NCI-H82 treated with DMSO at 0.1 percent for 48 hours (cell line): ENCODE results near the gene PAAF1.

Experiments
- DNase-seq: peaks from one replicate; lab custom pipeline; 2025; ENCODE audit not compliant: unreplicated experiment; lab: John Stamatoyannopoulos, UW

Gene PAAF1

DNA sequence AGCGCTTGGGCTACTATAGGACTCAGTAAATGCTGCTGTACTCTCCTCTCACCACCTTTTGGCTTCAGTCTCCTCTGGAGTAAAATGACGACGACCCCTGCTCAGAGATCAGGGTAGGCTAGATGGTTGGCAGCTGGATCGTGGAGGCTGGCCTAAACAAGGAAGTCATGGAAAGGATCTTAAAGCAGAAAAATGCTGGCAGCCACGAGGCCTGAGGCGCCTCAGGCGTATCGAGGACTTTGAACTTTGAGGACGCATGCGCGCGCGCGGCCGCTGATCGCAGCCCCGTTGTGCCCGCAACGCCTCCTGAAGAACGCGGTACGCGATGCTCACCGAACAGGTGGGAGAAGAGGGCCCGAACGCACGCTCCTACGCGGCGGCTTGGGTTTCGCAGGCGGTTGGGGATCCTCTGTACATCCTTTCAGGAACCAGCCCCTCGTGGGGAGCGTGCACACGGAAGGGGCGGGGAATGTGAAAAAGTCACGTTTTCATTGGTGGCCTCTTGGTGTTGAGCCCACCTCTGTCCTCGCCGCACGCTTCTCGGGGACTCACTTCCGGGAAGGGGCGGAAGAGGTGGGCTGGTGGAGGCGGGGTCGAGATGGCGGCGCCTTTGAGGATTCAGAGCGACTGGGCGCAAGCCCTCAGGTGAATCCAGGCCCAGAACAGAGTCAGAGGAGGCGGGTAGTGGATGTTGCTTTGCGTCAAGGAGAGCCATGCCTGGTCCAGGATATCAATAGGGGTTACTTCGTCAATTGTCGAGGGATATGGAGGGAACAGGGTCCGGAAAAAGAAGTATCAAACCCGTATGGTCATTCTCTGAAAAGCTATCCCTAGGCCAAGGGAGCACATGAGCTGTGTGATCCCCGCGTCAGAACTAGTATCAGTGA, at the start of gene PAAF1, which contains the start of gene COA4:
PAAF1 (plus strand) TSS at position 576 of the 887 bp plus-strand sequence; CDS start at position 599, 23 bp downstream.
COA4 (minus strand) TSS at position 423 of the 887 bp plus-strand sequence. CDS start 3,468 bp downstream, outside the sequence.
- peak; percentile 86 for DNase-seq

DNA sequence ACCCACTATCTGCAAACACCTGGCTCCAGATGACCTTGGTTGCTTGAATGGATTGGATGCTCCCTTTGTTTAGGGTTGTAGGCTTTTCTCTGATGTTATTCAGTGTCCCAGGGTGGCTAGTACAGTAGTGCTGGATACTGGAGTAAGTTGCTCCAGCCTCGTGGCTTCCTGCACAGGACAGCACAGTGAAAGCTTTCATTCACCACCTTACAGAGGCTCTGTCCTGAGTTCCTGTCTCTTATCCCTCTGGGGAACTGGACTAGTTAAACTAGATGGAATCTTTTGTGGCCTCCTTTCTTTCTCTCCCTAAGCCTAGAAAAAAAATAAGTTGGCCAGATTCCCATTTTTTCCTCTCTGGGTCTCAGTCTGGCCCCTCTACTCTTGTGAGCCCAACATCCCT, 46.5 kb upstream of the PAAF1 start:
- no peak for DNase-seq

GRCh38 chr11:73833067-73833466, 43.7 kb upstream of the PAAF1 start:
- DNase-seq: no peak

DNA sequence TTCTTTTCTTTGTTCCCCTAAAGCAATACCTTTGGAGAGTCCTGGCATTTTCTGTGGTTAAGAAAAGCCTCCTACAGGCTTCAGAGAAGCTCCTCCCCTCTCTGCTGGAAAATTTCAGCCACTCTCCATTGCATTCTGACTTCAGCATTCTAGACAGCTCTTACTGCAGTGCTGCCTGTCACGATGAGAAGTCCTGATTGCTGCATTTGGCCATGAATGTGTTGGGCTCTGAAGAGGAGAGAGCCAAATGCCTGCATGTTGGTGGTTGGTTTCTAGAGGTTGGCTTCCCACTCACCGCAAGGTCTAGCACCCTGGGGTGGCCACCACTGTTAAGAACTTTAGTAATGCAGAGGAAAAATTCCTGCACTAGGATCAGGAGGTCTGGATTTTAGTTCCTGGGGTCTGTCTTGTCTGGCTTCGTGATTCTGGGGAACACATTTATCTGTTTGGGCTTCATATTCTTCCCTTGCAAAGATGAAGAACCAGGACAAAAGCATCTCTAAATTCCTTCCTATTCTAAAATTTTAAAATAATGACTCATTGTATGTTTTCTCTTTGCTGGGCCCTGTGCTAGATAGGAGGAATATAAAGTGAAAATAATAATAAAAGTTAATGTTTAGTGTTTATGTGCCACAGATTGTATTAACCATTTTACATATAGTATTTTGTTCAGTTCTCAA, 38.2 kb upstream of the PAAF1 start:
- no peak for DNase-seq

- DNase-seq: no peak
These were observed 37.7 kb upstream of the PAAF1 start for GRCh38 chr11:73839123-73839457.

GRCh38 chr11:73851046-73851764, 25.6 kb upstream of the PAAF1 start:
- no peak for DNase-seq

- no peak for DNase-seq
These were observed 24.8 kb upstream of the PAAF1 start for GRCh38 chr11:73852049-73852448.

GRCh38 chr11:73854680-73855079, 22.1 kb upstream of the PAAF1 start:
- no peak for DNase-seq

GRCh38 chr11:73856031-73856567, 20.7 kb upstream of the PAAF1 start:
- no peak for DNase-seq

DNA sequence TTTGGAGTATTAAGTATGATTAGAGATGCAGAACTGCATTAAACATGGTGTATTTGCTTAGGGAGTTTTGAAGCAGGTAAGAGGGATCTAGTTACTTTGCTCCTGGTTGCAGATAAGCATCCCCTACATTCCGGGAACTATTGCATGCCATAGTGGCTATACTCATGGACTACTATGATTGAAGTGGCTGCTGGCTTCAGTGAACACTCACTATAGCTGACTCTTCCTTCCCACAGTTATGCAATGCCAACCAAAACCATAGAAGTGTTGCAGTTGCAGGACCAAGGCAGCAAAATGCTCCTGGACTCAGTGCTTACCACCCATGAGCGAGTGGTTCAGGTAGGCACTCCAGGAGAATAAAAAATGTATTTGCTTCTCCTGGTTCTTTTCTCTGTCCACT, 17.1 kb upstream of the PAAF1 start:
- DNase-seq: no peak

- DNase-seq: no peak
These were observed 16.6 kb upstream of the PAAF1 start for GRCh38 chr11:73860202-73860601.

- no peak for DNase-seq
These were observed 13.8 kb upstream of the PAAF1 start for GRCh38 chr11:73862986-73863385.

- no peak for DNase-seq
These were observed 10.7 kb upstream of the PAAF1 start for GRCh38 chr11:73866095-73866579.

- no peak for DNase-seq
These were observed 10.2 kb upstream of the PAAF1 start for GRCh38 chr11:73866586-73866996.

- DNase-seq: no peak
These were observed 7.4 kb upstream of the PAAF1 start for GRCh38 chr11:73869332-73869949.

GRCh38 chr11:73870261-73870660, 6.5 kb upstream of the PAAF1 start:
- DNase-seq: no peak

DNA sequence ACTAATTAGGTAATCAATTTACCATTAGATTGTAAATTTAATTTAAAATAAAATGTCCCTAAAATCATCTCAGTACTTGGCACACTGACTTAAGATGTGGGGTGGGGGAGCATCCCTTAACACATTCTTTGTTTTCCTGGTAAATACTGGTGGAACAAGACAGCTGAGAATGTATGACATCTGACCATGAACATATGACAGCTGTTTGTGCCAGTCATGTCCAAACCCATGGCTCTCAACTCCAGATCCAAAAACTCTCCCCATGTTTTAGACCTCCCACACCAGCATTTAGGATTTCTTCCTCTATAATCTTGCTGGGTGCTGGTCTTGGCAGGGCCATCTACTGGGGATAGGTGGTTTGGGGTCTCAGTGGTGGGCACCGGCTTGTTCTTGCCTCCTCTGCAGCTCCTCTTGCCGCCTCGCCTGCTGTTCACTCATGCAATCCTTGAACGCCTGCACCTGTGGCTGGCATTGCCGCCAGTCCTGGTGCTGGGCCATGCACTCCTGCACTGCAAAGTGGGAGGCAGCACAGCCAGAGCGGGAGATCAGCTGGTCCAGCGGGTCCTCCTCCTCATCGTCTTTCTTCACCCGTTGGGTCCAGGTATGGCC, 3.9 kb upstream of the PAAF1 start:
- no peak for DNase-seq

- no peak for DNase-seq
These were observed 1.4 kb upstream of the PAAF1 start for GRCh38 chr11:73875380-73875779.

DNA sequence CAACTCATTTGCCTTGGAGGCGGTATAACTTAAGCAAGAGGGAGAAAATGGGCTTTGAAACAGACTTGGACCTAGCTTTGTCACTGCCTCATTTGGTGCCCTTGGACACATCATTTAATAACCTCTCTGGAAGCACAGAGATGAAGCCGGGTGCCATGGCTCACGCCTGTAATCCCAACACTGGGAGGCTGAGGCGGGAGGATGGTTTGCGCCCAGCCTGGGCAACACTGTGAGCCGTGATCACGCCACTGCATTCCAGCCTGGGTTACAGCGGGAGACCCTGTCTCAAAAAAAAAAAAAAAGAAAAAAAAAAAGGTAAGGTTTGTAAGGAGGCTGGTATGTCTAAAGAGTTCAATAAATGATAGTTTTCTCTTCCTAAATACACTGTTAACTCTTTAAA, 959 bp upstream of the PAAF1 start:
- DNase-seq: no peak

DNA sequence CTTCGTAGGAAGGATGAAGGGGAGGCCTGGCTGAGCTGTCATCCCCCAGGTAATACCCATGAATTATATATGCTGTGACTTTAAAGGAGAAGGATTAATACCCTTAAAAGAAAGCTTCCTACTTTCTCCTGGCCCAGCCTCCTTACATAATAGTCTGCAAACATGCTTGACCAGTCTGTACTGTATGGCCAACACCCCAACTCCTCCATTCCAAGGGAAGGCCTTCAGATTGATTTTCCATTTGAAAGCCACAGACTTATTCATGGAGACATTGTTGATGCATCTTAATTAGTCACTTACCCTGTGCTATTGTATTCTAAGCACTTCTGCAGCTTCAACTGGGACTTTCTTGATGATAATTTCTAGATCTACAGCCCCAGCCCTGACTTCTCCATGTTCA, 2.0 kb downstream of the PAAF1 start:
- DNase-seq: no peak
